GM12864 (cell line): ENCODE results near the gene VPS13D.
"Not testable (repeated sequence)": the region's sequence is repeated elsewhere in the genome, so short reads cannot be mapped to it uniquely, and the experiment has no call there.

ENCODE experiments used
- DNase-seq: peaks from one replicate; pipeline ENCODE4 v3.0.0-alpha.2; 2011; ENCODE audit warnings: low read depth
- H3K4me3 ChIP-seq: 2 replicates; pipeline ENCODE4 v1.5.1; 2011; ENCODE audit warnings: mild to moderate bottlenecking, low read depth, low read length, control low read depth
- TF ChIP-seq, protein P1 (sequence below): IDR thresholded peaks from 2 replicates; pipeline ENCODE4 v1.5.1; 2011; ENCODE audit warnings: low read depth, mild to moderate bottlenecking, moderate library complexity, low read length, control low read depth, inconsistent platforms; ENCODE audit errors: missing control alignments

Gene VPS13D

DNA sequence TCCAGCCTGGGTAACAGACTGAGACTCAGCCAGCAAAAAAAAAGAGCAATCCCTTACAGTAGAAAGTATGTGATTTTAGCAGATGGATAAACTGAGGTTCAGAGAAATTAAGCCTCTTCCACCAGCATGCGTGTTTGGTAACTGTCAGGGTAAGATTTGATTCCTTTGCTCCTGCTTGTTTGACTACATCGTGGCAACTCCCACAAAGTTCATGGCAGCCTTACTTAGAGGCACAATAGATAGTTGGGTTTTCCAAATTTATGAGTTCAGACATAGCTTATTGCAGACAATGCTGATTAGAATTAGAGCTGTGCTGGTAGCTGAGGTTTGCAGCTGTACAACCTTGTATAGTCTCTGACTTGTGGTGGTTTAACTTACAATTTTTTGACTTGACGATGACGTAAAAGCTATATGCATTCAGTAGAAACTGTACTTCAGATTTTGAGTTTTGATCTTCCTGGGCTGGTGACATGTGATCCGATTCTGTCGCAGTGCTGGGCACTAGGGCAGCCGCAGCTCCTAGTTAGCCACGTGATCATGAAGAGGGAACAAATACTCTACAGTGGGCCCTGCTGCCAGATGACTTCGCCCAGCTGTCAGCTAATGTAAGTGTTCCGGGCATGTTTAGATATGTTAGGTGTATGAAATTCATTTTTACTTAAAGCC, 220.4 kb downstream of the VPS13D start:
- H3K4me3 ChIP-seq, result no peak overlapping the region
- DNase-seq, result no peak
- TF ChIP-seq, protein P1, sequence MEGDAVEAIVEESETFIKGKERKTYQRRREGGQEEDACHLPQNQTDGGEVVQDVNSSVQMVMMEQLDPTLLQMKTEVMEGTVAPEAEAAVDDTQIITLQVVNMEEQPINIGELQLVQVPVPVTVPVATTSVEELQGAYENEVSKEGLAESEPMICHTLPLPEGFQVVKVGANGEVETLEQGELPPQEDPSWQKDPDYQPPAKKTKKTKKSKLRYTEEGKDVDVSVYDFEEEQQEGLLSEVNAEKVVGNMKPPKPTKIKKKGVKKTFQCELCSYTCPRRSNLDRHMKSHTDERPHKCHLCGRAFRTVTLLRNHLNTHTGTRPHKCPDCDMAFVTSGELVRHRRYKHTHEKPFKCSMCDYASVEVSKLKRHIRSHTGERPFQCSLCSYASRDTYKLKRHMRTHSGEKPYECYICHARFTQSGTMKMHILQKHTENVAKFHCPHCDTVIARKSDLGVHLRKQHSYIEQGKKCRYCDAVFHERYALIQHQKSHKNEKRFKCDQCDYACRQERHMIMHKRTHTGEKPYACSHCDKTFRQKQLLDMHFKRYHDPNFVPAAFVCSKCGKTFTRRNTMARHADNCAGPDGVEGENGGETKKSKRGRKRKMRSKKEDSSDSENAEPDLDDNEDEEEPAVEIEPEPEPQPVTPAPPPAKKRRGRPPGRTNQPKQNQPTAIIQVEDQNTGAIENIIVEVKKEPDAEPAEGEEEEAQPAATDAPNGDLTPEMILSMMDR, result no peak

DNA sequence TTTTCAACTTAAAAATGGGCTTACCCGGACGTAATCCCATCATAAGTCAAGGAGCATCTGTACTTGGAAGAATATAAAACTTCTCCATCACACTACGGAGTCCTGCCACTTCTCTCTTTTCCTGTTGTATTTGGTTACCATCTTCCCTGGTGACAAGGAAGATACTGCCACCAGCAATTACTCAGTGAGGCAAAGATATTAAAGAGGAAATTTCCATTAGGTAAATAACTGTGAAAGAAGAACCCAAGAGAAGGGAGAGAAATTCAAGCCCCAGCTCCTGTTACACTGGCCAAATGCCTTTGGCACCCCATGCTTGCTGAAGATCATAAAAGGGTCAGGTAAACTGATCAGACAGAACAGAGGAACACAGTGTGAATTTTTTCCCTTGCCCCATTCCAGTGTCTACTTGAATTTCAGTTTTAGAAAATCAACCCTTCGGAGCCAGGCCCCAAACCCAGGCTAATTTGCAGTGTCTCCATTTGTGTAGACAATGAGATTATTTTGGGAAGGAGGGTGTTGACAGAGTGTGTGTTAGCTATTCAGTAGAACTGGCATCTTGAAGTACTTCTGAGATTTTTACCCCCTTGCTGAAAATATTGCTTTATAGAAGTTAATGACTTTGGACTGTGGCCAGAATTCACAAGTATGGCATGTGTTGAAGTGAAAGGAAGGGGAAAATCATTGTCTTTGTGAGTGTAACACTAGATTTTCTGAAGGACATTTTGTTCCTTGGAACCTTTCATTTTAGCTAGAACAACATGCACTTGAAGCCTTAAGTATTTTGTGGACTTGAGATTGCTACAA, 221.1 kb downstream of the VPS13D start:
- no peak for DNase-seq
- no peak overlapping the region for H3K4me3 ChIP-seq
- TF ChIP-seq, protein P1, result no peak

DNA sequence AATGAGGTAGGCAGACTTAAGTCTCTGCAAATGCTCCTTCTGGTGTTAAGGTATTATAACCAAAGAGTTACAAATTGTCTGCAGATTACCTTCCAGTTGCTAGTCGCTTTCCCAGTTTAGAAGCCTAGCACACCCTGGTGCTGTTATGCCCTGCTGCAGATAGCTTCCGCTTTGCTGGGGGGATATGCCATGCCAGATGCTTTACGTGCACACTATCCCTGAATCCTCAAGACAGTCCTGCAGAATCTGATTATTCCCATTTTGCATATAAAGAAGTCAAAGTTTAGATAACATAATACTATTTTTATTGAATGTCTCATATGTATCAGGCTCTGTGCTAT, 221.7 kb downstream of the VPS13D start:
- no peak for DNase-seq
- no peak overlapping the region for H3K4me3 ChIP-seq
- TF ChIP-seq, protein P1, result no peak

DNA sequence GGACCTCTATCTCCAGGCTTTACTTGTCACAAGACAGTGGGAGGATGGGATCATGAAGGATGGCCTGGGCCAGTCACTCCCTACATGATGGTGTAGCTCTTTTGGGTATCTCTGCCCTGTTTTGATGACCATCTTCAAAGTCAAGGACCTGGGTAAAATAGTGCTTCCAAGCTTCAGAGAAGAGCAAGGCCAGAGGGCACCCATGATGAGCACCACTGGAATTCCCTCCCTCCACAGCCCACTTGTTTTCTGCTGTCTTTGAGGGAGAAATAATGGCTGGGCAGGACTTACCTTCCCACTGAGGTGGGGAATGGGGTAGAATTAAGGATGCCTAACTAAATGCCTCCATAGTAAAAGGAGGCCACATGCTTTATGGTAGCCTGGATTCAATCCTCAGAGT, 222.4 kb downstream of the VPS13D start:
- no peak overlapping the region for H3K4me3 ChIP-seq
- no peak for DNase-seq
- TF ChIP-seq, protein P1, result no peak

DNA sequence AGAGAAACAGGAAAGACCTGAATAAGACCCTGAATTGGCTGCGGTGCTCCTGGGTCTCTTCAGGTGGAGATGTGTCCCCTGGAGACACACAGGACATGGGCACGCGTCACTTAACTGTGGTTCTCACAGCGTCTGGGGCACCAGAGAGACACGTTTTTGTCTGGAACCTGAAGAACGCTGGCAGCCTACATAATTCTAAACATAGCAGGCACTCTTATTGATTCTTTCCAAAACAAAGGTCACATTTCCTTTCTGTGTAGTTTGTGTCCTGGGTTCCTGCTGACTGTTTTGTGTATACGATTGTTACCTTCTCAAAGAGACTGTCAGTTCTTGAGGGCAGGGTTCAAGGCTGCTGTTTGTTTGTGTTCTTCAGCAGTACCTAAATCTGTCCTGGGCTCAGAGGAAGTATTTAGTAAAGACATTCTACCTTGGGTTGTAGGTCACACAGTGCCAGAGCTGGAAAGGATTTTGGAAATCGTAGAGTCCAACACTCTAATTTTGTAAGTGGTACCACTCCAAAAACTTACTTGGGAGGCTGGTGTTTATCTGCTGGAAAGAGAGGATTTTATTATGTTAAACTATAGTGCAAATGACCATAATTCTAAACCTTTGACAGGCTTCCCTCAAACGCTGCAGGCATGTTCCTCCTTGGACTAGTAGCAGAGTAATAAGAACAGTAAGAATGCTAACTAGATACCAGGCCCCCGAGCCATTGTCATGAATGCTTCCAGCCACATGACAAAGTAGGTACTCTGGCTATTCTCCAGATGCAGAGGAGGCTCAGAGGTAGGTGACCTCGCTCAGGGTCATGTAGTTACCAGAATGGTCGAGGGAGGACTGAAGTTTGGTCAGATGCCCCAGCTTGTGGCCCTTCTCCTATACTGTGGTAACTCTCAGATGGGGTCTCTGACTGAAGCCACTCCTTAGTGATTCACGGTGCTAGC, 223.8 kb downstream of the VPS13D start:
- DNase-seq, result no peak
- TF ChIP-seq, protein P1, result no peak
- no peak overlapping the region for H3K4me3 ChIP-seq

DNA sequence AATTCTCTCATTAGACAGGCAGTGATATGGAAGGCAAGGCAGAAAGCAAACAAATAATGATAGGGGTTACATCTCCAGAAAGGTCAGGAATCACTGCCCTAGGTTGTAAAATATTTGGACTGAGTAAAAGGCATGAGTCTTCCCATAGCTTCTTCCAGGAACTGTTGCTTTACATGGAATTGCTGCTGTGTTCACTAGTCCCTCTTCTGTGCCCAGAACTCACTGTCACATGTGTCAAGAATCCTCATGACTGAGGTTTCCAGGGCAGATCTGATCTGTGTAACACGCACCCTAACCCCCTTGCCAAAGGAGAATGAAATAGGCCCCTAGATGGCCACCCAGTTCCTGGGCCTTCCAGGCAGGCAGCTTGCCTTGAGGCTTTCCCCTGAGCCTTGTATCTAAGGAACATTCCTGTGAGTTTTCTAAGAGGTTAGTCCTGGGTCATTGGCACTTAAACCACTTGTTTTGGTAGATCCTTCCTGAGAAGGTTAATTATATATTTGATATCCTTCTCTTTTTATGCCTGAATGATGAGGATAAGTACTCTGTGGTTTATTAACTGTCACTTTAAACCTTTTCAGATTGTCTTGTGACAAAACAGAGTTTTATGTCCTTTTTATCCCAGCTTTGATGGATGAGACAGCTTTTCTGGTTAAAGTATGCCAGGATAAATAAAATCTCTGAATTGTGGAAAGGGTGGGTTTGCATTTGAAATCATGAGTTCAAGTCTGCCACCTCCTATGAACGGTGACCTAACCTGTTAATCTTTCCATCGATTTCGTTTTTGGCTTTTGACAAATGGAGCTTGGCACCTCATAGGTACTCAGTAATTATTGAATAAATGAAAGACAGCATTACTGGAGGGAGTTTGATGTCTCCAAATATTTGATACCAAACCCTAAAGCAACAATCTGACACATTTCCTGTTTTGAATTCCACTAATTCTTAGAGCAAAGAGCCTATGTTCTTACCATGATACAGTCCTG, 224.9 kb downstream of the VPS13D start:
- DNase-seq, result no peak
- TF ChIP-seq, protein P1, result no peak
- no peak overlapping the region for H3K4me3 ChIP-seq

DNA sequence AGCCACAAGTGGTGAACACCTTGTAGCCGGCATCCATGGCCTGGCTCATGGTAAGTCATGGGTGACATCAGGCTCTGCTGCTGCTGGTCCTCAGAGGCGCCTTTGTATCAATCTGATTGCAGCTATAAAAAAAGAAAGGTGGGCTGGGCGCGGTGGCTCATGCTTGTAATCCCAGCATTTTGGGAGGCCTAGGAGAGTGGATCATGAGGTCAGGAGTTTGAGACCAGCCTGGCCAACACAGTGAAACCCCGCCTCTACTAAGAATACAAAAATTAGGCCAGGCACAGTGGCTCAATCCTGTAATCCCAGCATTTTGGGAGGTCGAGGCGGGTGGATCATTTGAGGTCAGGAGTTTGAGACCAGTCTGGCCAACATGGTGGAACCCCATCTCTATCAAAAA, 226.3 kb downstream of the VPS13D start:
- not testable (repeated sequence) for H3K4me3 ChIP-seq, DNase-seq
